GM06990 (cell line): Measurements from ENCODE around the gene PDE1C.

Source experiments
- DNase-seq: peaks from one replicate; pipeline ENCODE4 v3.0.0-alpha.2; 2011; ENCODE audit not compliant: insufficient read length; ENCODE audit errors: extremely low read depth
- H3K27me3 ChIP-seq: replicated peaks from 2 replicates; pipeline ENCODE4 v1.6.0; 2011; ENCODE audit warnings: low read length; ENCODE audit not compliant: control insufficient read depth, insufficient read depth
- H3K36me3 ChIP-seq: 2 replicates; pipeline ENCODE4 v1.5.1; 2011; ENCODE audit warnings: low read length; ENCODE audit not compliant: control insufficient read depth, insufficient read depth
- H3K4me3 ChIP-seq: replicated peaks from 2 replicates; pipeline ENCODE4 v1.5.1; 2011; ENCODE audit warnings: low read depth, mild to moderate bottlenecking, control low read depth, low read length
- TF ChIP-seq, protein P1 (sequence below): IDR thresholded peaks from 2 replicates; pipeline ENCODE4 v1.5.1; 2011; ENCODE audit warnings: low read length, control low read depth, mild to moderate bottlenecking, inconsistent platforms; ENCODE audit not compliant: insufficient read depth, poor library complexity, severe bottlenecking

The PDE1C gene

DNA sequence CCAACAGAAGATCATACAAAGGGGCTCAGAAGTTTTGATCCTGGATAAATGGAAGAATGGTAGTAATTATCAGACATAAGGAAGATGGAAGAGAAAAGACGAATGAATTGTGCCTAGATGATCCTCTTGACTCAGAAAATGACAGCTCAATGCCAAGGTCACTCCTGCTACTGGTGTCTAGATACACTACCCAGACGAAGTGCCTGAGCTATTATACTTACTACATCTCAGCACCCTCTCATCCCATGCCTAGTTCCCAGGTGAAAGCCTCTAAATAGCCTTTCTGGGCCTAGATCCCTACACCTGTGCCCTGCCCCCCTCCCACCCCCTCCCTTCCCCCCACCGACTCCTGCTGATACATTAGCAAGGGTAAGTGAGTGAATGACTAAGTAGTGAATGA is 25.5 kb downstream of the PDE1C start:
- no peaks in the 10 kb centered on the region for H3K36me3 ChIP-seq
- TF ChIP-seq, protein P1, sequence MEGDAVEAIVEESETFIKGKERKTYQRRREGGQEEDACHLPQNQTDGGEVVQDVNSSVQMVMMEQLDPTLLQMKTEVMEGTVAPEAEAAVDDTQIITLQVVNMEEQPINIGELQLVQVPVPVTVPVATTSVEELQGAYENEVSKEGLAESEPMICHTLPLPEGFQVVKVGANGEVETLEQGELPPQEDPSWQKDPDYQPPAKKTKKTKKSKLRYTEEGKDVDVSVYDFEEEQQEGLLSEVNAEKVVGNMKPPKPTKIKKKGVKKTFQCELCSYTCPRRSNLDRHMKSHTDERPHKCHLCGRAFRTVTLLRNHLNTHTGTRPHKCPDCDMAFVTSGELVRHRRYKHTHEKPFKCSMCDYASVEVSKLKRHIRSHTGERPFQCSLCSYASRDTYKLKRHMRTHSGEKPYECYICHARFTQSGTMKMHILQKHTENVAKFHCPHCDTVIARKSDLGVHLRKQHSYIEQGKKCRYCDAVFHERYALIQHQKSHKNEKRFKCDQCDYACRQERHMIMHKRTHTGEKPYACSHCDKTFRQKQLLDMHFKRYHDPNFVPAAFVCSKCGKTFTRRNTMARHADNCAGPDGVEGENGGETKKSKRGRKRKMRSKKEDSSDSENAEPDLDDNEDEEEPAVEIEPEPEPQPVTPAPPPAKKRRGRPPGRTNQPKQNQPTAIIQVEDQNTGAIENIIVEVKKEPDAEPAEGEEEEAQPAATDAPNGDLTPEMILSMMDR, result no peak
- no peaks in the 10 kb centered on the region; the same call in none of the 2 replicates for H3K27me3 ChIP-seq
- H3K4me3 ChIP-seq, result no peak overlapping the region
- no peak for DNase-seq

DNA sequence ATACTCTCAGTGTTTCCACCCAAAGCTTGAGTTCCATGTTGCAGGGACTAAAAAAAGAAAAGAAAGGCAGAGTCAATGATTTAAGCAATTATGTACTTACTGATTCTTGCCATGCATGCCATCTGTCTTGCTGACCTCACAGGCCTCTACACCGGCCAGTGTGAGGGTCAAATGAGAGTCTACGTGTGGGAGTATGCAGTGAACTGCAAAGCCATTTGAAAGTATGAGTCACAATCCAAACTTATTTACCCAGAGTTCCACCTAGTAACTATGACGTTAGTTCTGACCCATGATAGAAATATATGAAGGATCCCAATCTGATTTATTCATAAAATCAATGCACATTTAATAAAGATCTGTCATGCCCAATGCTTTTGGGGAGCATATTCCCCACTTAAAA is 26.5 kb downstream of the PDE1C start:
- no peak for DNase-seq
- no peak overlapping the region for H3K4me3 ChIP-seq
- H3K27me3 ChIP-seq, result no peaks in the 10 kb centered on the region; the same call in none of the 2 replicates
- TF ChIP-seq, protein P1, result no peak
- H3K36me3 ChIP-seq, result no peaks in the 10 kb centered on the region

GRCh38 chr7:32042900-32043299 is 27.3 kb downstream of the PDE1C start:
- H3K27me3 ChIP-seq, result no peaks in the 10 kb centered on the region; the same call in none of the 2 replicates
- TF ChIP-seq, protein P1, result no peak
- no peak for DNase-seq
- no peaks in the 10 kb centered on the region for H3K36me3 ChIP-seq
- no peak overlapping the region for H3K4me3 ChIP-seq

- Histone ChIP-seq H3K4me3 (no peak overlapping the region), H3K27me3 (peaks cover 2% of the 10 kb centered on the region; the same call in 1 of the 2 replicates), H3K36me3 (no peaks in the 10 kb centered on the region)
- no peak for DNase-seq
- TF ChIP-seq, protein P1, result no peak
Observed at GRCh38 chr7:32039000-32039756, 31.0 kb downstream of the PDE1C start.

GRCh38 chr7:32037650-32038198 is 32.5 kb downstream of the PDE1C start:
- TF ChIP-seq, protein P1, result no peak
- H3K4me3 ChIP-seq, result no peak overlapping the region
- H3K27me3 ChIP-seq, result peaks cover 2% of the 10 kb centered on the region; the same call in 1 of the 2 replicates
- peak; percentile 65 for DNase-seq
- H3K36me3 ChIP-seq, result no peaks in the 10 kb centered on the region

DNA sequence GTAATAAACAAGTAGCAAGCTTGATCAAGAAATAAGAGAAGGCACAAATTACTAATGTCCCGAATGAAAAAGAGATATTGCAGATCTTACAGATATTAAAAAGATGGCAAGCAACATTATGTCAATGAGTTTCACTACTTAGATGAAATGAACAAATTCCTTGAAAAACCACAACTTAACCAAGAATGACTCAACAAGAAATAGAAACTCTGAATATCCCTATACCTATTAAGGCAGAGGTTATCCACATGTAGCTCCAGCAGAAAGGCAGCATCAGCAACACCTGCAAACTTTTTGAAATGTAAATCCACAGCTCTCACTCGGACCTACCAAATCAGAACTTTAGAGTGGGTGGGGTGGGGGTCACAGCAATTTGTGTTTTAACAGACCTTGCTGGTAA is 33.6 kb downstream of the PDE1C start:
- peak; percentile 37 for DNase-seq
- H3K27me3 ChIP-seq, result peaks cover 2% of the 10 kb centered on the region
- no peaks in the 10 kb centered on the region for H3K36me3 ChIP-seq
- no peak overlapping the region for H3K4me3 ChIP-seq
- TF ChIP-seq, protein P1, result no peak
